GM15510 (cell line): ENCODE measurements around the gene CSF2RB.
A peak's percentile ranks its signal among the peaks of the same experiment; 100 is the strongest.

Experiments
- POLR2A ChIP-seq: IDR thresholded peaks from 3 replicates; pipeline ENCODE4 v1.6.1; 2011; ENCODE audit warnings: borderline replicate concordance; ENCODE audit not compliant: insufficient read length; ENCODE audit errors: extremely low read depth

The CSF2RB gene

DNA sequence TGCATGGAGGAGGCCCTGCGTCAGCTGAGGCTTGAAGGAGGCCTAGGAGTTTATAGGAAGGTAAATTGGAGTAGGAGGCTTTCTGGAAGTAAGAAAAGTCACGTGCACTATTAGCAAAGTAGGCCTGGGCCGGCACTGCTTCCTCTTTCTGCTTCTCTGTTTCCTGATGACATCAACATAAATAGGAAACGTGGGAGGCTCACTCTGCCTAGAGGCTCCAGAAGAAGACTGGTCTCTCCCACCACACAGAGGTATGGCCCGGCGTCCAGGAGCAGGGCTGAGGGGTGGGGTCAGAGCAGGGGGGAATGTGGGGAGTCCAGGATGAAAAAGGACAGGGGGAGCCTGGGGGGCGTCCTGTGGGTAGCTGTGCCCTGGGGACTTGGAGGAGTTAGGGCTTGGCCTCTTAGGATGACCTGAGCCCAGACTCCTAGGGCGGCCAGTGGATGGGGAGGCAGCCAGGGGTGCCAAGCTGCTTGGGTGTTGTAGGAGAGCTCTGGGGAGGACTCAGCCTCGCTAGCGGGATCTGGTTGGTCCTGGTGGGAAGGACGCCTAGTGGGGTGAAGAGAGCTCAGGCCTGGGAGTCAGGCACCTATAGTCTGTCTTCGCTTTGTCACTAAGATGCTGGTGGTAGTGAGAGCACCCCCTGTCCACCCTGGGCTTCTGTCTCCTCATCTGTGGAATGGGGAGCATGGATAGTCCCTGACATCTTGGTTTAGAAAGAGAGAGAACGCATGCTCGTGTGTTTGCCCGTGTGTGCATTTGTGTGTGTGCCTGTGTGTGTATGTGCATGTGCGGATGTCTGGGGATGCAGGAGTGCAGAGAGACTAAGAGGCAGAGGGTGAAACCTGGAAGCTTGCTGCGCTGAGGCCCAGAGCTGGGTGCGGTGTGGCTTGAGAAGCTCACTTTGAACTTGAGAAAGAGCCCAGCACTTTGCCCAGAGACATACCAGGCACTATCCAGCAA, at the start of gene CSF2RB:
Gene CSF2RB, plus strand, starts transcription at position 202 of the 963 bp plus-strand sequence. CDS start 8,580 bp downstream, outside the sequence.
- TF ChIP-seq POLR2A, result peak; percentile 46

DNA sequence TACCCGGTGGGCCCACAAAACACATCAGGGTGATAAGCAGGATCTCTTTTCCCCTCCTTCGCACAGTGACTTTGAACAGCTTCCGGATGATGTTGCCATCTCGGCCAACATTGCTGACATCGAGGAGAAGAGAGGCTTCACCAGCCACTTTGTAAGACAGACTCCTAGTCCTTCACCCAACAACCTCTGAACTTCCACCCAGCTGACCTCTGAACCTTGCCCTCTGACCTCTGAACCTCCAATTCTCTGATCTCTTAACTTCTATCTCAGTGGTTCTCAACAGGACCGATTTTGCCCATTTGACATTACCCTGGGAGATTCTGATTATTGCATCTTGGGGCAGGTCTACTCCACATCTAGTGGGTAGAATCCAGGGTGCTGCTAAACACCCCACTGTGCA, 49.4 kb upstream of the CSF2RB start:
- TF ChIP-seq POLR2A, result no peak

DNA sequence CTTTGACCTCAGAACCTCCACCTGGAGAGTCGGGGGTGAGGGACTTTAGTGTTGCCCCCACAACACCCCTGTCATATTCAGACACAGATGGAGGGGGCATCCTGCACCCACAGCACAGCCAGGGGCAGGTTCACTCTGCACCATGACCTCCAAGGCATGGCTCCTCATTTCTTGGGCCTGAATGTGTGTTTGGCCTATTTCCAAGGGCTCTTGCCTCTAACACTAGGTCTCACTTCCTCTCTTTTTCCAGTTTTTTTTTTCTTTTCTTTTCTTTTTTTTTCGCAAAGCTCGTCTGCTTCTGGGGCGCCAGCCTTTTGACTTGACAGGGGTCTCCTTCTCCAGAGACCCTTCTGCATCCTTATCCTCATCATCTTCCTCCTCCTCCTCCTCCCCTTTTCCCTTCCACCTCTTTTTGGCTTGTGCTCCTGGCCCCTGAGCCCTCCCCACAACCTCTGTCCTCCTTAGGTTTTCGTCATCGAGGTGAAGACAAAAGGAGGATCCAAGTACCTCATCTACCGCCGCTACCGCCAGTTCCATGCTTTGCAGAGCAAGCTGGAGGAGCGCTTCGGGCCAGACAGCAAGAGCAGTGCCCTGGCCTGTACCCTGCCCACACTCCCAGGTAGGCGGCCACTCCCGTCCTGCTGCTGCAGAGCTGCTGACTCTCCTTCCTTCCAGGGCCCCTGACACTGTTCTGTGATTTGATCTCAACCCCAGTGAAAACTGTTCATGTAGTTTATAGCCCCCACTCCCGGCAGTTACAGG, 48.8 kb upstream of the CSF2RB start:
- TF ChIP-seq POLR2A, result no peak

DNA sequence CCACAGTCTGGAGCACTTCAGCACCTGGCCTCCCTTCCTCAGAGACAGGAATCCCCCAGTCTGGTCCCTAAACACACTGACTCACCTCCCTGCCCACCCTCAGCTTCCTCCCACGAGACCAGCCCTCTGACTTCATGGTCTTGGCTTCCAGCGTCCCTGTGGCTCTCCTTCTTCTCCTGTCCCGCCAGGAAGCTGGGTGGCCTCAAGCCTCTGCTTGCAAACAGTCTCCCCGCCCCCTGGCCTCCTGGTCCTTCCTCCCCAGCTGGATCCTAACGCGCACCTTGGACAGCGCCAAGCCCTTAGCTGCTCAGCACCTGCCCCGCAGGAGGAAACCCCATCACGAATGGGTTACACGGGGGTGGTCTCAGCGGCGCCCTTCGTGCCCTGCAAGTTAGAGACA, 48.1 kb upstream of the CSF2RB start:
- TF ChIP-seq POLR2A, result no peak

DNA sequence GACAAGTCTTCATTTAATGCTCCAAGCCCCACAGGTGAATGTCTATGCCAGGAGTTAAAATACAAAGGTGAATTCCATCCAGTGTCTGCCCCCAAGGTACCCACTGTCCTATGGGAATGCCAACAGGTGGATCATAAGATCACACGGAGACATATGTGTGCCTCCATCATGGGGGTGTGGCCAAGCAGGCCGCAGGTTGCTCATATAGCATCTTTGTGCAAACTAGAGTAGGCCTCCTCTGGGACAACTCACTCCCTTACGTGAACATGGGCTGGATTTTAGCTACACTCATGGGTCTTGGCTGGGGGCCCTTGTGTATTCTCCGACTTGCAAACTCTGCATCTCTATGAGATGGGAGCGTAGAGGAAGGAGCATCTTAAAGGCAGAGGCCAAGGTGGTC, 45.7 kb upstream of the CSF2RB start:
- no peak for TF ChIP-seq POLR2A

DNA sequence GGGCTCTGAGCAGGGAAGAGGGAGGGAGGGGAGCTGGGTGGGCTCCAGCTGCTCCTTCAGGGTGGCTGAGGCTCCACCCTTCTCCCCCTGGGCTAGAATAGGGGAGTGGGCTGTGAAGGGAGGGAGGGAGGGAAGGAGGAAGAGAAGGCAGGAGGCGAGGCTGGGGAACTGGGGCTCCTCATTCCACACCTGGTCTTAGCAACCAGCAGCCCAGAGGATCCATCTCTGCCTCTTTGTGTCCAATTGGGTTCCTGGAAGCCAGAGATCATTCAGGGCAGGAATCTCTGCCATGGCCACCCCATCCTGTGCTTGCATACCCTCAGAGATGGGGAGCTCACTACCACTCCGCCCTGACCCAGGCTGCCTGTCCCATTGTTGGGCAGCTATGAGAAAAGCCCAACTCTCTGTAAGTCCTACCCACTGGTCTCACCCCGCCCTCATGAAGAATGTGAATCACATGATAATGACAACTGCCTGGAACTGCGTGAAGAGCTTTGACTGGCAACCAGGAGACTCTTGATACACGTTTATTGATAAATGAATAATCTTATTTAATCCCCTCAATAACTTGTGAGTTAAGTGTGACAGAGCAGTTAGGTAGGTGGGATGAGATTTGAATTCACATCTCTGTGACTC, 44.8 kb upstream of the CSF2RB start:
- TF ChIP-seq POLR2A, result no peak

DNA sequence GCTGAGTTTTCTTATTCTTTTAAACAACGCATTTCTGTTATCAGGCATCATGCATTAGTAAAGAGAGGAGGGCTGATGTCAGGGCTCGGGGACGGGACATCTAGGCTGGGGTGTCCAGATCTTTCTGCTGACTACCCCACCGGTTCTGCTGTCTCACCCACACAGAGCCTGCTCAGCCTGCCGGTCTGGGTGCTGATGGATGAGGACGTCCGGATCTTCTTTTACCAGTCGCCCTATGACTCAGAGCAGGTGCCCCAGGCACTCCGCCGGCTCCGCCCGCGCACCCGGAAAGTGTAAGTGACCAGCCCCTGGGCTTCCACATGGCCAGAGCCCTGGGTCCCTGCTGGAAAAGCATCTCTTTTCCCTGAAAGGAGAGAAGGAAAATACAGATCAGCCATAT, 43.2 kb upstream of the CSF2RB start:
- TF ChIP-seq POLR2A, result no peak

DNA sequence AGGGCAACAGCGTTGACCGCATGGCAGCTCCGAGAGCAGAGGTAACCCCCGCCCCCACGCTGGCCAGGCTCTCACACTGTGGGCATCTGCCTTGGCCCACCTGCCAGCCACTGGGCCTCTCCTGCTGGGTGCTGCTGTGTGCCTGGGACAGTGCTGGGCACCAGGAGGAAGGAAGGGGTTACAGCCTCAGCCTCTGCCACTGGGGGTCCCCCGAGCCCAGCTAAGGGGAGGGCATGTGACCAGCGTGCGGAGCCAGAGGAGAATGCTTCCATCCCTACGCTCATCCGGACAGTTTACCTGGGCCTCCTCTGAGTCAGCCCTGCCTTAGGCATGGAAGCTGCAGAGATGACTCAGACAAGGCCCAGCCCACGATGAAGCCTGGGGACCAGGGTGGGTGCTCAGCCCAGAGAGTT, 41.8 kb upstream of the CSF2RB start:
- TF ChIP-seq POLR2A, result no peak

DNA sequence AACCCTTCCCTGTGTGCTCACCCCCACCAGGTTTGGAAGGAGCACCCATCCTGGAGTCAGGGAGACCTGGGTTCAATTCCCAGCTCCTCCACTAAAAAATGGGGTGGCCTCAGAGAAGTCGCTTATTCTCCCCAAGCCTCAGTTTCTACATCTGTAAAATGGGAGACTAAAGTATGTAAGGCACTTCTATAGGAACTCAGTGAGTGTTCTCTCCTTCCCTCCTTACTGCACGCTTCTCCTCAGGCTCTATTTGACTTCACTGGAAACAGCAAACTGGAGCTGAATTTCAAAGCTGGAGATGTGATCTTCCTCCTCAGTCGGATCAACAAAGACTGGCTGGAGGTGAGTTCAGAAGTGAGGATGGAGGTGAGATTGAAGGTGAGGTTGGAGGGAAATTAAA, 41.3 kb upstream of the CSF2RB start:
- TF ChIP-seq POLR2A, result no peak

DNA sequence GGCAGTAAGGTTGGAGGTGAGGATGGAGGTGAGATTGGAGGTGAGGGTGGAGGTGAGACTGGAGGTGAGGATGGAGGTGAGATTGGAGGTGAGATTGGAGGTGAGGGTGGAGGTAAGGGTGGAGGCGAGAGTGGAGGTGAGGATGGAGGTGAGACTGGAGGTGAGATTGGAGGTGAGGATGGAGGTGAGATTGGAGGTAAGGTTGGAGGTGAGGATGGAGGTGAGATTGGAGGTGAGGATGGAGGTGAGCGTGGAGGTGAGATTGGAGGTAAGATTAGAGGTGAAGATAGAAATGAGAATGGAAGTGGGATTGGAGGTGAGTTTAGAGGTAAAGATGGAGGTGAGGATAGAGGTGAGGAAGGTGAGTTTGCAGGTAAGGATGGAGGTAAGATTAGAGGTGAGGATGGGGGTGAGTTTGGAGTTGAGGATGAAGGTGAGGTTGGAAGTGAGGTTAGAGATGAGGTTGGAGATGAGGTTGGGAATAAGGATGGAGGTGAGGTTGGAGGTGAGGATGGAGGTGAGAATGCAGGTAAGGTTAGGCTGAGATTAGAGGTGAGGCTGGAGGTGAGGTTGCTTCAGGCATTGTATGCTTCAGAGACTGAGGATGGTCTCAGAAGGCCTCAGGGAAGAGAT, 40.4 kb upstream of the CSF2RB start:
- no peak for TF ChIP-seq POLR2A

DNA sequence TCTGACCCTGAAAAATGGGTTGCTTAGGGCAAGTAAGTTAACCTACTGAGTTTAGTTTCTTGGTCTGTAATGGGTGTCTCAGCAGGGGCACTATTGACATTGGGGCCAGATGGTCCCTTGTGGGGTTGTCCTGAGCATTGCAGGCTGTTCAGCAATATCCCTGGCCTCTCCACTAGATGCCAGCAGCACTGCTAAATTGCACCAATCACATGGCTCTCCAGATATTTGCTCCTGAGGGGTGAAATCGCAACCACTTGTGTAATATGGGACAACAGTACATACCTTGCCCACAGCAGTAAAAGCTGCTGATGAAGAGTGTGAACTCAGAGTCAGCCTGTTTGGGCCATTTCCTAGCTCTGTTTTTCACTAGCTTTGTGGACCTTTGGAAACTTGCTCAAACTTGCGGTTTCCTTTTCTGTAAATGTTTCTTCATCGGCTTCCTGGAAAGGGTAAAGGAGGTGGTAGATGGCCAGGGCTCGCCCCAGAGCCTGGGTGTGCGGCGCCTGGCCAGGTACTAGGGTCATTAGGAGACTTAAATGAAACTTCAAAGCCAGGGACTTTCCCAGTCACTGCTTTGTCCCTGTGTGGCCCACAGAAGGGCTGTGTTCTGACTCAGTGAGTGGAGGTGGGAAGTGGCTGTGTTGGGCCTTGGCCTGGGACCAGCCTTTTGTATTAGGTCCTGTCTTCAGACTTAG, 39.7 kb upstream of the CSF2RB start:
- no peak for TF ChIP-seq POLR2A

DNA sequence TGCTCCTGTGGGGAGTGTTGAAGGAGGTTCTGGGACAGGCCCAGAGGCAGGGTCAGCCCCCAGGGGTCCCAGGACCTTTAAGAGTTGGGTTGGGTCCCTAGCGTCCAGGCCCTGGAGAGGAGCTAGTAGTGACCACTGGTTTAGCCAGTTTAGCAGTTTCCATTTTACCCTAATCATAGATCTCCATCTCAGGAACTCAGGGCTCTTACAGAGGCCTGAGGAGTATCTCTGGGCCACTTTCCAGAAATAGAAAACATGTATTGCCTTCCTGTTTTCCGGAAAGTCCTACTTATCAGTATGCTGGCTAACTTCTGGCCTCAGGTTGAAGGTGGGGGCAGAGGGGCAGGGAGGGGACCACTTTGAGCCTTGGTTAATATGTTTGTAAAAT, 39.1 kb upstream of the CSF2RB start:
- TF ChIP-seq POLR2A, result no peak

DNA sequence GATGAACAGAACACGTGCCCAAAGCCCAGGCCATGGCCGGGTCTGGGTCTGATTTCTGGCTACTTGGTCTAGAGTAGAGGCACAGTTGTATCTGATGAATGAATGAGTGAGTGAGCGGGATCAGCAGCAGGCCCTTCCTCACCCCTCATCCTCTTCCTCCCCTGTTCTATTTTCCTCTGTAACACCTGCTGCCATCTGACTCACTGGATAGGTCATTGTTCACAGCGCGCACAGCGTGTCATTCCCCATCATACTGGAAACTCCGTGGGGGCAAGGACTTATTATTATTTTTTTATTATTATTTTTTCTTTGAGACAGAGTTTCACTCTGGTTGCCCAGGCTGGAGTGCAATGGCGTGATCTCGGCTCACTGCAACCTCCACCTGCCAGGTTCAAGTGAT, 38.7 kb upstream of the CSF2RB start:
- TF ChIP-seq POLR2A, result no peak

DNA sequence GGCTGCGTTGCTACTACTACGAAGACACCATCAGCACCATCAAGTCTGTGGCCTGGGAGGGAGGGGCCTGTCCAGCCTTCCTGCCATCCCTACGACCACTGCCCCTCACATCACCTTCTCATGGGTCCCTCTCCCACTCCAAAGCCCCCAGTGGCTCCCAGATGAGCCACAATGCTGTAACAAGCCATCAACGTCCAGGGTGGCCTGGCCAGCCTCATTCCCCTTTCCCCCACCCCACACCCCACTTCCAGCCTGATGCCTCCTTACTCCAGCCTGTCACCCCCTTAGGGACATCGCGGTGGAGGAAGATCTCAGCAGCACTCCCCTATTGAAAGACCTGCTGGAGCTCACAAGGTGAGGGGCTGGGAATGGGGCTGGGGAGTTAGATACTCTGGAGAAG, 37.7 kb upstream of the CSF2RB start:
- TF ChIP-seq POLR2A, result no peak
